ENCODE measurements around the gene TNN. TPM values are rescaled to one million over a fixed set of nuclear protein-coding genes. Genes with fewer than 3 reads are reported as not detected.

The TNN gene
- total RNA-seq, 2 experiments from 2014 or later, result 0.05 to 0.07 TPM

DNA sequence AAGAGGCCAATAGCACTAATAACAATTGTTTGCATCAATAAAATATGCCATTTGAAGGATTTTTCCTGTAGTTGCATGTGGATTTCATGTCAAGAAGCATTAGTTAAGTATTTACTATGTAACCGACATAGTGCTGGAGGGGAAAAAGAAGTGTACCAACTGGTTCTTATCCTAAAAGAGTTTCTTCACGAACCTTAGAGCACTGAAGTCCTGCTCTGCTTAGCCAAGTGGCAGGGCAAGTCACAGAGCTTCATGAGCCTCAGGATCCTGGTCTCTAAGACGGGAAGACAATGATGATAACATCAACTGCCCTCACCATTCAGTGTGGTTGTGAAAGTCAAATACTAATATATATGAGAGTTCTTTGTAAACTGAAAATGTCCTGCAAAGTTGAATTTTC is 110.8 kb downstream of the TNN start:
- ChIA-PET POLR2A (no interaction called here), CTCF (interaction anchor here (0.8 kb wide), 1 partner anchor 9 kb away, joined by 3 read pairs; no protein-coding TSS in a partner anchor)
- TF ChIP-seq, protein P1, sequence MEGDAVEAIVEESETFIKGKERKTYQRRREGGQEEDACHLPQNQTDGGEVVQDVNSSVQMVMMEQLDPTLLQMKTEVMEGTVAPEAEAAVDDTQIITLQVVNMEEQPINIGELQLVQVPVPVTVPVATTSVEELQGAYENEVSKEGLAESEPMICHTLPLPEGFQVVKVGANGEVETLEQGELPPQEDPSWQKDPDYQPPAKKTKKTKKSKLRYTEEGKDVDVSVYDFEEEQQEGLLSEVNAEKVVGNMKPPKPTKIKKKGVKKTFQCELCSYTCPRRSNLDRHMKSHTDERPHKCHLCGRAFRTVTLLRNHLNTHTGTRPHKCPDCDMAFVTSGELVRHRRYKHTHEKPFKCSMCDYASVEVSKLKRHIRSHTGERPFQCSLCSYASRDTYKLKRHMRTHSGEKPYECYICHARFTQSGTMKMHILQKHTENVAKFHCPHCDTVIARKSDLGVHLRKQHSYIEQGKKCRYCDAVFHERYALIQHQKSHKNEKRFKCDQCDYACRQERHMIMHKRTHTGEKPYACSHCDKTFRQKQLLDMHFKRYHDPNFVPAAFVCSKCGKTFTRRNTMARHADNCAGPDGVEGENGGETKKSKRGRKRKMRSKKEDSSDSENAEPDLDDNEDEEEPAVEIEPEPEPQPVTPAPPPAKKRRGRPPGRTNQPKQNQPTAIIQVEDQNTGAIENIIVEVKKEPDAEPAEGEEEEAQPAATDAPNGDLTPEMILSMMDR (IDR thresholded peaks at IDR 0.05), result no peak
- Mint-ChIP-seq H3K36me3 (ENCODE audit: low read depth) (peaks cover 28% of the 10 kb centered on the region), H3K4me3 (no peak overlapping the region), H3K4me1 (ENCODE audit: low read depth) (peaks cover 53% of the 10 kb centered on the region), H3K27ac (no peak overlapping the region), H3K9me3 (no peaks in the 10 kb centered on the region), H3K27me3 (no peaks in the 10 kb centered on the region)
- no peak for ATAC-seq
- intact Hi-C loops (cut with micrococcal nuclease), result loop anchor here (10.0 kb wide), 1 partner anchor 66 kb away; no protein-coding TSS in a partner anchor
- no peak for DNase-seq

DNA sequence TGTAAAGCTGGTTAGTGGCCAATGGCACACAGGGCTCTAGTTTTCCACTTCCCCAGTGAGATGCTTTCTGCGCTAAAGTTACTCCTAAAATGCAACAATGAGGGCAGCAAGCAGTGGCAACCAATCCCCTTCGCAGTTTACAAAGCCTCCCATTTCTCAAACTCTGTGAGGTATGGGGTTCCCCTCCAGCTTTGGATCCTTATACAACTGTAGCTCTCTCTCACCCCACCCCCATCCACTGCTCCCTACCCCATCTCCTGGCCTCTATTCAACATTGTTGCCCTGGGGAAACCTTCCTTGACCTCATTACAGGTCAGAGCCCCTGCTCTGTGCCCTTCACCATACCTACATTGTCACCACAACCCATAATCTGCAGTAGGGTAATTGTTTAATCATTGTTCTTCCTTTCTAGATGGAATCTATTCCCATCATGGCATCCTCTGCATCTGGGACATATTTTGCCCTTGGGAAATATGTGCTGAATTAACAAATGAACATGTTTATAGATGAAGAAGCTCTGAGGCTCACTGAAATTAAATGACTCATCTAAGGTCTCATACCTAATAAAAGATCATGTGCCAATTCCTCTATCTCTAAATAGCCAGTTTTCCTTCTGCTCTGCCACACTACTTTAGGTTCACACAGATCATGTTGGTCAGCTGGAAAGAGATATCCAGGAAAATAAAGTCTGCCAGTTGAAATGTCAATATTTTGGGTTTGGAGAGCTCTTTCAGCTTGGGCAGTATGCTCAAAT is 112.4 kb downstream of the TNN start:
- ChIA-PET POLR2A (no interaction called here), CTCF (interaction anchor here (0.8 to 2.5 kb wide), 8 partner anchors 12 to 139 kb away, joined by 3 to 8 read pairs (median 4); partner anchors contain the start of gene KIAA0040)
- no peak for ATAC-seq
- Mint-ChIP-seq H3K36me3 (ENCODE audit: low read depth) (peaks cover 25% of the 10 kb centered on the region), H3K27ac (no peak overlapping the region), H3K4me3 (no peak overlapping the region), H3K27me3 (no peaks in the 10 kb centered on the region), H3K9me3 (no peaks in the 10 kb centered on the region), H3K4me1 (ENCODE audit: low read depth) (peaks cover 57% of the 10 kb centered on the region)
- TF ChIP-seq, protein P1 (IDR thresholded peaks at IDR 0.05), result no peak
- intact Hi-C loops (cut with micrococcal nuclease), result loop anchor here (10.0 kb wide), 1 partner anchor 65 kb away; no protein-coding TSS in a partner anchor
- no peak for DNase-seq

DNA sequence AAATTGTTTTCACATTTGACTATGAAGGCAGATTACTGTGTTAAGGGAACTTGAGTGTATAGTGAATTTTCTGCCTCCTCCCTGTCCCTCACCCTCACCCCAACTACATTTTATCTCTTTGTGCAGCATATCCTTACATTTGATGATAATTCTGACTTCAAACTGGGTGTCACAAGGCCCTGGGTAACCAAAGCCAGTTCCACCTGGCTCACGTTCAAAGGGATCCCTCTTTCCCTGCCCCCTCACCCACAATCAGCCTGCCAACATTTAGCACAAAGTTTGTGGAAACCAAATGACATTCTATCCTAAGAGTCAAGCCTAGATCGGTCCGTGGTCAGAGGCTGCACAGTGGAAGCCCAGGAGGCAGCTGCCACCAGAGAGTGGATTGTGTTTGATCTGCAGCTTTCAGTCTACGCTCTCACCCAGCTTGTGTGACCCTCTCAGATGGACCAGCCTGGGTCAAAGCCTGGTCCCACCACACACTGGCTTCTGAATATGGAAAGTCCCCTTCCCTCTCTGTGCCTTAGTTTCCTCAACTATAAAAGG is 114.6 kb downstream of the TNN start:
- DNase-seq (no peak), ATAC-seq (no peak)
- ChIA-PET CTCF (interaction anchor here (1.3 to 3.7 kb wide), 4 partner anchors 9 to 156 kb away, joined by 3 to 14 read pairs (median 7); no protein-coding TSS in a partner anchor), POLR2A (interaction anchor here (1.4 kb wide), 1 partner anchor 10 kb away, joined by 6 read pairs; no protein-coding TSS in a partner anchor)
- TF ChIP-seq, protein P1 (IDR thresholded peaks at IDR 0.05), result no peak
- no peak overlapping the region for H3K27ac Mint-ChIP-seq
- H3K9me3 Mint-ChIP-seq, result no peaks in the 10 kb centered on the region
- intact Hi-C loops (cut with micrococcal nuclease), result no loop called here
- peaks cover 30% of the 10 kb centered on the region for H3K36me3 Mint-ChIP-seq (ENCODE audit: low read depth)
- no peak overlapping the region for H3K4me3 Mint-ChIP-seq
- peaks cover 78% of the 10 kb centered on the region for H3K4me1 Mint-ChIP-seq (ENCODE audit: low read depth)
- H3K27me3 Mint-ChIP-seq, result no peaks in the 10 kb centered on the region

DNA sequence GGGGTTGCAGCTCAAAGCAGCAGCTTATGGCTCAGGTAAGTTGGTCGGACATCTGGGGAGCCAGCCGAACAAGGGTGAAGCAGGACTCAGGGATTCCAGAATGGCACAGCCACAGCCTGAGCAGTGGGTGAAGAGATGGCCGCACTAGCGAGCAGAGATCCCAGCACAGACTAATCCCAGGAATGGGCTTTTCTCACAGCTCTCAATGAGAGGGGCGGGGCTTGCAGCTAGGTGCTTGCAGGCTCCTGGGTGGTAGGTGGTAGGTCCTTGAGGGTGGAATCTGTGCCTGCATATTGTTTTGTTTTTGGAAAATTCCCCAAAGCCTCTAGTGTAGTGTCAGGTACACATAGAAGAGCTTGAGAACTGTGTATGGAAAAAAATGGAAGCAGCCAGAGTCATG is 116.0 kb downstream of the TNN start:
- DNase-seq (no peak), ATAC-seq (no peak)
- intact Hi-C loops (cut with micrococcal nuclease), result no loop called here
- Mint-ChIP-seq H3K27ac (no peak overlapping the region), H3K4me1 (ENCODE audit: low read depth) (peaks cover 86% of the 10 kb centered on the region), H3K9me3 (no peaks in the 10 kb centered on the region), H3K4me3 (no peak overlapping the region), H3K27me3 (no peaks in the 10 kb centered on the region), H3K36me3 (ENCODE audit: low read depth) (peaks cover 42% of the 10 kb centered on the region)
- CTCF ChIA-PET, result interaction anchor here (1.0 to 3.7 kb wide), 7 partner anchors 8 to 155 kb away, joined by 3 to 14 read pairs (median 4); no protein-coding TSS in a partner anchor
- POLR2A ChIA-PET, result interaction anchor here (0.6 to 1.4 kb wide), 2 partner anchors 8 to 167 kb away, joined by 3 to 6 read pairs; no protein-coding TSS in a partner anchor
- TF ChIP-seq, protein P1 (IDR thresholded peaks at IDR 0.05), result no peak

All from activated CD8-positive, alpha-beta T cell treated with anti-CD3 and anti-CD28 coated beads for 36 hours (primary cell).